H1 (cell line): ENCODE data around the gene MYL3. TPM values are rescaled to one million over a fixed set of nuclear protein-coding genes. Genes with fewer than 3 reads are reported as not detected.
A peak's percentile ranks its signal among the peaks of the same experiment; 100 is the strongest.

ENCODE experiments used
- CTCF ChIA-PET: fragments of 300-600 bp; sonication (Branson Sonifier 250); formaldehyde crosslinking; loops from one replicate; lab custom pipeline; 2021; ENCODE audit not compliant: partially characterized antibody; lab: Charles Lee
- POLR2A ChIA-PET: fragments of 300-600 bp; sonication (Branson Sonifier 250); formaldehyde crosslinking; loops from one replicate; lab custom pipeline; 2021; ENCODE audit warnings: inconsistent platforms; ENCODE audit not compliant: partially characterized antibody; lab: Charles Lee
- DNase-seq, 2 experiments: peaks; one replicate each; pipeline versions ENCODE4 v3.0.0 to v3.0.0-alpha.2; 2010 to 2022; ENCODE audit warnings: low spot score in 2 of 2, low read depth in 1 of 2, mixed read lengths in 1 of 2
- FAIRE-seq: peaks from 2 replicates; lab custom pipeline; 2011; peaks lifted over from hg19 to GRCh38; lab: Jason Lieb, UNC
- H2AFZ ChIP-seq: 2 replicates; pipeline ENCODE4 v1.8.1; 2012; ENCODE audit warnings: low read length, inconsistent platforms
- H2AK5ac ChIP-seq: 2 replicates; pipeline ENCODE4 v1.6.1; 2013; ENCODE audit warnings: low read depth, low read length
- H2BK120ac ChIP-seq: replicated peaks from 2 replicates; pipeline ENCODE3; 2013; ENCODE audit warnings: low read depth, low read length, inconsistent platforms
- H2BK12ac ChIP-seq: 2 replicates; pipeline ENCODE4 v1.6.1; 2013; ENCODE audit warnings: low read depth, low read length
- H2BK15ac ChIP-seq: 2 replicates; pipeline ENCODE4 v1.6.1; 2013; ENCODE audit warnings: low read length
- H2BK20ac ChIP-seq: 2 replicates; pipeline ENCODE4 v1.6.1; 2013; ENCODE audit warnings: low read length
- H2BK5ac ChIP-seq: 2 replicates; pipeline ENCODE4 v1.6.1; 2013; ENCODE audit warnings: low read depth, low read length
- H3K14ac ChIP-seq: 2 replicates; pipeline ENCODE4 v1.6.1; 2013; ENCODE audit warnings: inconsistent platforms; ENCODE audit not compliant: insufficient read length
- H3K18ac ChIP-seq: 2 replicates; pipeline ENCODE4 v1.6.1; 2013; ENCODE audit warnings: low read length; ENCODE audit errors: extremely low read depth
- H3K23ac ChIP-seq: 2 replicates; pipeline ENCODE4 v1.6.1; 2013; ENCODE audit warnings: inconsistent platforms; ENCODE audit not compliant: insufficient read length
- H3K23me2 ChIP-seq: 2 replicates; pipeline ENCODE4 v1.6.1; 2013; ENCODE audit warnings: low read depth, low read length
- H3K27ac ChIP-seq: 2 replicates; pipeline ENCODE4 v1.6.1; 2011; ENCODE audit warnings: low read depth, low read length, inconsistent platforms
- H3K27me3 ChIP-seq, 4 experiments: replicated peaks in 1 of 4; 1 replicate in 1 of 4; 2 replicates in 3 of 4; pipeline versions ENCODE4 v1.6.1 to v1.8.1; 2011 to 2013; ENCODE audit warnings: low read length in 3 of 4, mild to moderate bottlenecking in 3 of 4, inconsistent platforms in 2 of 4, mixed read lengths in 2 of 4, moderate library complexity in 1 of 4; ENCODE audit not compliant: control insufficient read depth in 3 of 4, insufficient read depth in 3 of 4; ENCODE audit errors: extremely low read depth in 1 of 4
- H3K36me3 ChIP-seq, 4 experiments: 2 replicates each; pipeline versions ENCODE4 v1.6.1 to v1.8.1; 2011 to 2013; ENCODE audit warnings: mild to moderate bottlenecking in 4 of 4, low read length in 3 of 4, moderate library complexity in 2 of 4, control low read depth in 1 of 4, inconsistent platforms in 1 of 4; ENCODE audit not compliant: insufficient read depth in 4 of 4, control insufficient read depth in 2 of 4
- H3K4ac ChIP-seq: replicated peaks from 2 replicates; pipeline ENCODE3; 2013; ENCODE audit warnings: low read length, low read depth, mixed read lengths, inconsistent platforms; ENCODE audit not compliant: insufficient read length
- H3K4me1 ChIP-seq, 4 experiments: replicated peaks in 1 of 4; 1 replicate in 1 of 4; 2 replicates in 3 of 4; pipeline versions ENCODE4 v1.6.1 to v1.8.1; 2011 to 2013; ENCODE audit warnings: low read length in 3 of 4, inconsistent platforms in 2 of 4, mixed read lengths in 1 of 4; ENCODE audit not compliant: insufficient read depth in 4 of 4, control insufficient read depth in 3 of 4
- H3K4me2 ChIP-seq, 2 experiments: 2 replicates each; pipeline versions ENCODE4 v1.6.1 to v1.8.1; 2011 to 2013; ENCODE audit warnings: low read depth in 2 of 2, low read length in 2 of 2, control low read depth in 1 of 2, inconsistent platforms in 1 of 2, mild to moderate bottlenecking in 1 of 2; ENCODE audit not compliant: insufficient read depth in 1 of 2
- H3K4me3 ChIP-seq, 4 experiments: fragments of 200-600, 300-600 bp in 1 of 4; sonication (generic), shearing (Covaris generic), sonication (Bioruptor Twin) in 1 of 4; 2 replicates each; pipeline versions ENCODE4 v1.5.1 to v1.8.1; 2011 to 2016; ENCODE audit warnings: low read length in 4 of 4, low read depth in 3 of 4, control low read depth in 2 of 4, inconsistent platforms in 2 of 4, mild to moderate bottlenecking in 2 of 4, mixed read lengths in 1 of 4, moderate library complexity in 1 of 4; ENCODE audit not compliant: insufficient read depth in 2 of 4; ENCODE audit errors: extremely low read depth in 1 of 4
- H3K56ac ChIP-seq: replicated peaks from 2 replicates; pipeline ENCODE3; 2013; ENCODE audit warnings: low read depth, mild to moderate bottlenecking, mixed read lengths, low read length, inconsistent platforms; ENCODE audit not compliant: insufficient read length
- H3K79me1 ChIP-seq: 2 replicates; pipeline ENCODE4 v1.6.1; 2013; ENCODE audit warnings: low read depth, low read length, control low read depth
- H3K79me2 ChIP-seq, 2 experiments: 2 replicates each; pipeline versions ENCODE4 v1.6.1 to v1.8.1; 2012 to 2013; ENCODE audit warnings: low read length in 2 of 2, mild to moderate bottlenecking in 2 of 2, inconsistent platforms in 1 of 2; ENCODE audit not compliant: insufficient read depth in 2 of 2, control insufficient read depth in 1 of 2
- H3K9ac ChIP-seq, 4 experiments: replicated peaks in 1 of 4; 1 replicate in 1 of 4; 2 replicates in 3 of 4; pipeline versions ENCODE4 v1.6.1 to v1.8.1; 2011 to 2013; ENCODE audit warnings: low read depth in 3 of 4, low read length in 3 of 4, control low read depth in 2 of 4, mild to moderate bottlenecking in 2 of 4, moderate library complexity in 2 of 4, inconsistent platforms in 1 of 4; ENCODE audit errors: extremely low read depth in 1 of 4
- H3K9me3 ChIP-seq, 2 experiments: 2 replicates each; pipeline versions ENCODE4 v1.6.1 to v1.8.1; 2012 to 2013; ENCODE audit warnings: mild to moderate bottlenecking in 2 of 2, moderate library complexity in 2 of 2, control low read depth in 1 of 2, inconsistent platforms in 1 of 2, low read depth in 1 of 2, low read length in 1 of 2, mixed read lengths in 1 of 2; ENCODE audit not compliant: insufficient read depth in 2 of 2
- H4K20me1 ChIP-seq, 2 experiments: replicated peaks in 1 of 2; 2 replicates each; pipeline versions ENCODE3 to v1.8.1; 2011 to 2013; ENCODE audit warnings: inconsistent platforms in 2 of 2, low read length in 2 of 2, mild to moderate bottlenecking in 1 of 2; ENCODE audit not compliant: insufficient read depth in 2 of 2, control insufficient read depth in 1 of 2
- H4K5ac ChIP-seq: 2 replicates; pipeline ENCODE4 v1.6.1; 2013; ENCODE audit warnings: low read length, low read depth, mixed read lengths, inconsistent platforms; ENCODE audit not compliant: insufficient read length
- H4K8ac ChIP-seq: 2 replicates; pipeline ENCODE4 v1.8.0; 2013; ENCODE audit warnings: mild to moderate bottlenecking, moderate library complexity, low read length, inconsistent platforms; ENCODE audit not compliant: insufficient read depth; ENCODE audit errors: extremely low read depth
- H4K91ac ChIP-seq: replicated peaks from 2 replicates; pipeline ENCODE3; 2013; ENCODE audit warnings: low read length, mixed read lengths, inconsistent platforms; ENCODE audit not compliant: insufficient read length
- EP300 ChIP-seq, 2 experiments: IDR thresholded peaks; 1 replicate in 1 of 2; 2 replicates in 1 of 2; pipeline ENCODE4 v1.6.1; 2011 to 2012; ENCODE audit warnings: low read depth in 2 of 2, low read length in 2 of 2, mild to moderate bottlenecking in 2 of 2, borderline replicate concordance in 1 of 2, inconsistent platforms in 1 of 2, moderate library complexity in 1 of 2
- GABPA ChIP-seq: IDR thresholded peaks from 2 replicates; pipeline ENCODE4 v1.6.1; 2011; ENCODE audit warnings: mild to moderate bottlenecking, low read length, moderate library complexity, borderline replicate concordance; ENCODE audit not compliant: insufficient read depth
- HDAC6 ChIP-seq: IDR thresholded peaks from one replicate; pipeline ENCODE4 v1.7.1; 2012; ENCODE audit warnings: low read depth, mild to moderate bottlenecking, inconsistent platforms, low read length, moderate library complexity
- JUND ChIP-seq: IDR thresholded peaks from 2 replicates; pipeline ENCODE4 v1.6.1; 2011; ENCODE audit warnings: mild to moderate bottlenecking, improper control_type of control experiment, low read length
- POLR2A ChIP-seq, 2 experiments: IDR thresholded peaks; 1 replicate in 1 of 2; 2 replicates in 1 of 2; pipeline ENCODE4 v1.6.1; 2011; ENCODE audit warnings: low read depth in 2 of 2, low read length in 2 of 2, mild to moderate bottlenecking in 2 of 2; ENCODE audit errors: control extremely low read depth in 1 of 2
- RNF2 ChIP-seq: fragments of 200-900, 300-1000 bp; sonication (generic); IDR thresholded peaks from 2 replicates; pipeline ENCODE4 v1.7.1; 2016; ENCODE audit warnings: borderline replicate concordance, low read depth, mild to moderate bottlenecking, antibody characterized with exemption, low read length; ENCODE audit not compliant: poor library complexity, severe bottlenecking; ENCODE audit errors: missing control alignments
- SAP30 ChIP-seq: fragments of 300-600 bp; sonication (generic); IDR thresholded peaks from 2 replicates; pipeline ENCODE4 v1.7.1; 2012; ENCODE audit warnings: low read length, moderate library complexity, mild to moderate bottlenecking, inconsistent platforms; ENCODE audit not compliant: insufficient read depth, insufficient replicate concordance
- SIN3A ChIP-seq, 2 experiments: IDR thresholded peaks in 1 of 2; conservative IDR thresholded peaks in 1 of 2; 2 replicates each; pipeline ENCODE4 v1.6.1; 2011 to 2012; ENCODE audit warnings: low read length in 2 of 2, improper control_type of control experiment in 1 of 2, low read depth in 1 of 2, mild to moderate bottlenecking in 1 of 2
- USF2 ChIP-seq: IDR thresholded peaks from 2 replicates; pipeline ENCODE4 v1.6.1; 2011; ENCODE audit warnings: low read length, improper control_type of control experiment
- WGBS, 2 experiments: shearing (Covaris generic) in 1 of 2; methylation state at CpG; one replicate each; pipeline versions ENCODE4 v1.1.6 to v1.1.7; 2013 to 2015; ENCODE audit warnings: low lambda C conversion rate in 2 of 2, mixed read lengths in 2 of 2, inconsistent platforms in 1 of 2, low coverage in 1 of 2, missing lambda C conversion rate in 1 of 2; ENCODE audit not compliant: insufficient replicate concordance in 2 of 2, insufficient coverage in 1 of 2, insufficient read length in 1 of 2; ENCODE audit errors: extremely low coverage in 1 of 2, missing lambda C conversion rate in 1 of 2; 5-methylcytosine and 5-hydroxymethylcytosine counted together
- polyA plus RNA-seq, 7 experiments: library from polyadenylated mRNA; depleted of rRNA in 3 of 7; stranded (reverse) in 5 of 7; unstranded in 2 of 7; fragments of >200 nt in 5 of 7; fragments of 200-250 nt in 2 of 7; gene quantifications; 1 replicate in 5 of 7; 2 replicates in 1 of 7; 4 replicates in 1 of 7; pipeline versions ENCODE4 v1.2.1 to v1.2.3, GENCODE V29; 2011 to 2013; ENCODE audit warnings: missing spikeins in 2 of 7, mixed read lengths in 2 of 7
- total RNA-seq: library from RNA; stranded (reverse); fragmentation: NEBNext Ultra II Directional; extraction: Animal tissue kit (Norgen Biotek cat#: 25700); gene quantifications from 2 replicates; pipeline ENCODE4 v1.2.1, GENCODE V29; 2021

The MYL3 gene
- total and polyA plus RNA-seq, 2 of the 8 experiments (the other 6 are each of a cell fraction or from before 2014, with no cell fraction given), result 0.06 TPM; not detected in 1

DNA sequence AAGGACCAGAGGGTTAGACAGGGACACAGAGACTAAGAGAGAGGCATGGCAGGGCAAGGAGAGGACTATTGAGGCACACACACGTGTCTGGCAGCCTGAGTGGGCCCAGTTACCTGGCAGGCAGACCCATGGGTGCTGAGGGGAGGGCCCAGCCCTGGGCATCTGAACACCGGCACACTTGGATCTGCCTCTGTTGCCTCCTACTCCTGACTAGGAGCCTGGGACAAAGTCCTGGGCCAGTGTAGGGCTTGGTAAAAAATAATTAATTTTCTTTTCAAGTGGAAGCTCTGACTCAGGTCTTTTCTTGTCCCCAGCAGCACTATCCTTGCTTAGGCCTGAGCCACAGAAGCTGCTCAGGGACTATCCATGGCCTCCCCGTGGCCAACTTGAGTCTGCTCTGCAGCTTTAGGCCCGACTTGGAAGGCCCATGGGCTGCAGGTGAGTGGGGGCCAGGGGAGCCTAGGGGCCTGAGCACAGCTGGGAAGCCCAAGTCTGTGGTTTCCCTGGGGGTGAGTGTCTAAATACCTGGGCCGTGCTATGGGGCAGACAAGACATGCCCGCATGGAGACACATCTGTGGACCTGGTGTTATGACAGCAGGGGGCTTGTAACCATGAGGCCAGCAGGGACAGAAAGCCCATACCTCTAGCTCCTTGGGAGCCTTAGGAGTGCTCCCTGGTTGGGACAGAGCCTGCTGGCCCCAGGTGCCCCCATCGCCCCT is 14.3 kb upstream of the MYL3 start, which contains the start of gene PTH1R:
TSS of gene PTH1R (plus strand) at position 316 of the 720 bp plus-strand sequence. CDS start 5,839 bp downstream, outside the sequence.
- Histone ChIP-seq H2BK12ac (no peak within 1 kb of the TSS), H3K56ac (no peak within 1 kb of the TSS), H2AK5ac (no peak within 1 kb of the TSS), H3K27ac (no peak within 1 kb of the TSS), H3K4me2 (no peak within 1 kb of the TSS), H3K4ac (no peak within 1 kb of the TSS), H2BK15ac (no peak within 1 kb of the TSS), H2BK120ac (no peak within 1 kb of the TSS), H3K4me3 (no peak within 1 kb of the TSS), H3K18ac (no peak within 1 kb of the TSS; the same call in 1 of the 2 replicates), H4K5ac (no peak within 1 kb of the TSS), H3K27me3 (peaks cover 22 to 75% (median 63%) of the 10 kb centered on the region in 4 experiments), H3K4me1 (peaks cover 0 to 9% (median 1%) of the 10 kb centered on the region in 4 experiments; a peak in 4 of 7 replicates), H2BK5ac (no peak within 1 kb of the TSS), H2AFZ (no peak within 1 kb of the TSS), H2BK20ac (no peak within 1 kb of the TSS), H3K79me2 (no peaks in the 10 kb centered on the region), H4K20me1 (peaks cover 4 to 10% of the 10 kb centered on the region in 2 experiments), H3K23ac (no peak within 1 kb of the TSS), H3K9me3 (no peaks in the 10 kb centered on the region), H3K23me2 (peaks cover 8% of the 10 kb centered on the region; the same call in 1 of the 2 replicates), H3K9ac (no peak within 1 kb of the TSS), H4K8ac (peak within 1 kb of the TSS; percentile 53; the same call in 1 of the 2 replicates), H4K91ac (no peak within 1 kb of the TSS), H3K36me3 (no peaks in the 10 kb centered on the region), H3K79me1 (no peaks in the 10 kb centered on the region), H3K14ac (no peak within 1 kb of the TSS)
- WGBS, 2 experiments, result 78% methylated on average over 7 of the region's 7 CpGs; no CpG with 5 or more reads in 1 of the 2 experiments
- FAIRE-seq (no peak), DNase-seq (no peak)
- POLR2A ChIA-PET, result no interaction called here
- CTCF ChIA-PET, result interaction anchor here (0.6 to 9.7 kb wide), 11 partner anchors 11 to 171 kb away, joined by 3 to 78 read pairs (median 4); partner anchors contain the start of gene MYL3
- TF ChIP-seq SIN3A (conservative IDR thresholded peaks at IDR 0.05 in 1 of 2, IDR thresholded peaks at IDR 0.05 in 1 of 2; ENCODE audit: low read depth in 1 of 2, low read length in 2 of 2) (no peak), POLR2A (IDR thresholded peaks at IDR 0.05; ENCODE audit: control extremely low read depth in 1 of 2, low read depth in 2 of 2, low read length in 2 of 2) (no peak), GABPA (no peak), SAP30 (no peak), JUND (no peak), RNF2 (no peak), USF2 (no peak), EP300 (IDR thresholded peaks at IDR 0.05; ENCODE audit: borderline replicate concordance in 1 of 2, low read depth in 2 of 2, low read length in 2 of 2) (no peak), HDAC6 (no peak)
